A549 (cell line): ENCODE data around the gene TMEM132D.

ENCODE experiments used
- CEBPB ChIP-seq, 2 experiments: fragments of >200 bp in 1 of 2; sonication (Bioruptor Twin) in 1 of 2; formaldehyde crosslinking in 1 of 2; IDR thresholded peaks; 2 replicates each; pipeline ENCODE4 v1.6.1; 2012 to 2016
- CTCF ChIP-seq: fragments of >200 bp; sonication (Bioruptor Twin); formaldehyde crosslinking; IDR thresholded peaks from 3 replicates; pipeline ENCODE4 v1.5.1; 2016
- HDAC2 ChIP-seq: fragments of 200-600 bp; sonication (generic); IDR thresholded peaks from 2 replicates; pipeline ENCODE4 v1.6.1; 2016
- HMGXB4 ChIP-seq: fragments of 250-450 bp; sonication (Bioruptor Pico); IDR thresholded peaks from 2 replicates; pipeline ENCODE4 v1.5.0; 2021; ENCODE audit warnings: mild to moderate bottlenecking, moderate library complexity, borderline replicate concordance
- MAFK ChIP-seq: fragments of 450-650 bp; IDR thresholded peaks from 2 replicates; pipeline ENCODE4 v1.6.1; 2014; ENCODE audit not compliant: partially characterized antibody
- PHF8 ChIP-seq: fragments of 200-600 bp; sonication (generic); IDR thresholded peaks from 2 replicates; pipeline ENCODE4 v1.6.1; 2016; ENCODE audit warnings: low read depth, mild to moderate bottlenecking, antibody characterized with exemption, moderate library complexity, borderline replicate concordance
- POLR2A ChIP-seq: IDR thresholded peaks from 2 replicates; pipeline ENCODE4 v1.6.1; 2012; ENCODE audit warnings: mild to moderate bottlenecking, low read length
- POLR2AphosphoS2 ChIP-seq: conservative IDR thresholded peaks from 2 replicates; pipeline ENCODE4 v1.6.1; 2012; ENCODE audit warnings: low read length, improper control_type of control experiment, inconsistent platforms

GRCh38 chr12:129622566-129622965 is 281.3 kb downstream of the TMEM132D start:
- no peak for TF ChIP-seq CTCF
- TF ChIP-seq POLR2A: no peak
- no peak for TF ChIP-seq MAFK
- no peak for TF ChIP-seq HDAC2
- no peak for TF ChIP-seq PHF8
- TF ChIP-seq HMGXB4: no peak
- TF ChIP-seq POLR2AphosphoS2: no peak
- no peak for TF ChIP-seq CEBPB (IDR thresholded peaks at IDR 0.05)
